ENCODE data around the gene PLEKHG5.
A peak's percentile ranks its signal among the peaks of the same experiment; 100 is the strongest.

Gene PLEKHG5

GRCh38 chr1:6427441-6428390 lies 63.8 kb downstream of the PLEKHG5 start:
- DNase-seq = no peak

- DNase-seq = no peak
Measured at GRCh38 chr1:6426972-6427350, 64.5 kb downstream of the PLEKHG5 start.

GRCh38 chr1:6426277-6426971 lies 65.0 kb downstream of the PLEKHG5 start:
- DNase-seq = no peak

- DNase-seq = no peak
Measured at GRCh38 chr1:6425658-6426057, 65.8 kb downstream of the PLEKHG5 start.

GRCh38 chr1:6424619-6425593 lies 66.6 kb downstream of the PLEKHG5 start, which contains the start of gene ESPN:
TSS of gene ESPN (plus strand) at chr1:6424776. CDS start at chr1:6424956, 180 bp downstream.
- no peak for DNase-seq

- no peak for DNase-seq
Measured at GRCh38 chr1:6424000-6424565, 67.4 kb downstream of the PLEKHG5 start.

GRCh38 chr1:6423321-6423999 lies 68.0 kb downstream of the PLEKHG5 start:
- DNase-seq = peak in 6 of 58 donors; percentile 1 to 28 (median 5)

GRCh38 chr1:6421266-6421665 lies 70.2 kb downstream of the PLEKHG5 start:
- DNase-seq = no peak

- no peak for DNase-seq
Measured at GRCh38 chr1:6420454-6421042, 70.9 kb downstream of the PLEKHG5 start.

- DNase-seq = no peak
Measured at GRCh38 chr1:6419804-6420453, 71.5 kb downstream of the PLEKHG5 start, which contains the start of gene HES2. TSS of gene HES2 (minus strand) at chr1:6419919. CDS start at chr1:6419820, 99 bp downstream.

GRCh38 chr1:6419397-6419803 lies 72.1 kb downstream of the PLEKHG5 start:
- DNase-seq = no peak

GRCh38 chr1:6418668-6419396 lies 72.6 kb downstream of the PLEKHG5 start:
- DNase-seq = no peak

- no peak for DNase-seq
Measured at GRCh38 chr1:6417961-6418667, 73.4 kb downstream of the PLEKHG5 start.

Measured in anterior cingulate cortex (tissue), 58 donors.